Hepatocyte (in vitro differentiated cells): ENCODE measurements around the gene TUBA4B.

Experiments used
- CTCF ChIP-seq: fragments of 200-600 bp; sonication (generic); IDR thresholded peaks from 2 replicates; pipeline ENCODE4 v1.5.1; 2016; ENCODE audit warnings: antibody characterized with exemption, mild to moderate bottlenecking; ENCODE audit not compliant: poor library complexity
- EZH2 ChIP-seq: fragments of 200-600 bp; sonication (generic); IDR thresholded peaks from 2 replicates; pipeline ENCODE4 v1.6.1; 2016; ENCODE audit warnings: antibody characterized with exemption, mild to moderate bottlenecking, borderline replicate concordance
- EZH2phosphoT487 ChIP-seq: fragments of 200-600 bp; sonication (generic); IDR thresholded peaks from one replicate; pipeline ENCODE4 v1.6.1; 2018; ENCODE audit warnings: antibody characterized with exemption, mild to moderate bottlenecking, low read depth, moderate library complexity; ENCODE audit not compliant: unreplicated experiment, severe bottlenecking

GRCh38 chr2:219215871-219216534 lies 37.0 kb upstream of the TUBA4B start:
- TF ChIP-seq CTCF, result no peak
- TF ChIP-seq EZH2, result no peak
- no peak for TF ChIP-seq EZH2phosphoT487
